PC-9 (cell line): ENCODE data around the gene RAB40B. TPM values are rescaled to one million over a fixed set of nuclear protein-coding genes. Genes with fewer than 3 reads are reported as not detected.

Source experiments
- BruUV-seq: library from RNA; stranded (reverse); fragments of 400-500 nt; replicated peaks from 2 replicates; lab custom pipeline; 2021; lab: Mats Ljungman, UMichigan
- CTCF ChIA-PET: fragments of 300-600 bp; sonication (Branson Sonifier 250); formaldehyde crosslinking; loops from one replicate; lab custom pipeline; 2022; ENCODE audit warnings: antibody characterized with exemption; lab: Charles Lee
- POLR2A ChIA-PET: fragments of 300-600 bp; sonication (Branson Sonifier 250); formaldehyde crosslinking; loops from one replicate; lab custom pipeline; 2022; ENCODE audit warnings: antibody characterized with exemption; ENCODE audit not compliant: unreplicated experiment; lab: Charles Lee
- DNase-seq, 2 experiments: peaks; one replicate each; pipeline versions ENCODE4 v3.0.0 to v3.0.0-alpha.2; 2015 to 2022; ENCODE audit warnings: mixed read lengths in 1 of 2
- H2AFZ ChIP-seq: fragments of 200-600 bp; sonication (generic); 2 replicates; pipeline ENCODE4 v1.8.1; 2017; ENCODE audit warnings: antibody characterized with exemption
- H3F3A ChIP-seq: fragments of 200-600 bp; sonication (generic); 2 replicates; pipeline ENCODE4 v1.8.1; 2017; ENCODE audit warnings: antibody characterized with exemption, mild to moderate bottlenecking, low read depth; ENCODE audit not compliant: insufficient read depth
- H3K27ac ChIP-seq: fragments of 200-600 bp; sonication (generic); 2 replicates; pipeline ENCODE4 v1.6.1; 2016; ENCODE audit warnings: mixed run types
- H3K27me3 ChIP-seq: fragments of 200-600 bp; sonication (generic); 2 replicates; pipeline ENCODE4 v1.6.1; 2016; ENCODE audit warnings: low read depth, mixed run types; ENCODE audit not compliant: insufficient read depth
- H3K36me3 ChIP-seq: fragments of 200-600 bp; sonication (generic); 2 replicates; pipeline ENCODE4 v1.6.1; 2016; ENCODE audit warnings: low read depth, mixed run types
- H3K4me1 ChIP-seq: fragments of 200-600 bp; sonication (generic); replicated peaks from 2 replicates; pipeline ENCODE4 v1.6.1; 2016; ENCODE audit warnings: mixed run types; ENCODE audit not compliant: insufficient read depth
- H3K4me2 ChIP-seq: fragments of 200-600 bp; sonication (generic); 2 replicates; pipeline ENCODE4 v1.6.1; 2017; ENCODE audit warnings: mixed run types
- H3K4me3 ChIP-seq: fragments of 200-600 bp; sonication (generic); 2 replicates; pipeline ENCODE4 v1.6.1; 2016; ENCODE audit warnings: mixed run types
- H3K79me2 ChIP-seq: fragments of 200-600 bp; sonication (generic); 2 replicates; pipeline ENCODE4 v1.6.1; 2017; ENCODE audit warnings: low read depth, mixed run types
- H3K9me2 ChIP-seq: fragments of 200-600 bp; sonication (generic); 2 replicates; pipeline ENCODE4 v1.8.1; 2017; ENCODE audit warnings: mild to moderate bottlenecking; ENCODE audit not compliant: insufficient read depth
- H3K9me3 ChIP-seq: fragments of 200-600 bp; sonication (generic); 2 replicates; pipeline ENCODE4 v1.8.1; 2016; ENCODE audit warnings: low read depth; ENCODE audit not compliant: insufficient read depth
- H4K20me1 ChIP-seq: fragments of 200-600 bp; sonication (generic); 2 replicates; pipeline ENCODE4 v1.8.1; 2017; ENCODE audit not compliant: insufficient read depth
- EZH2 ChIP-seq: fragments of 200-600 bp; sonication (generic); IDR thresholded peaks from 2 replicates; pipeline ENCODE4 v1.8.0; 2017; ENCODE audit warnings: antibody characterized with exemption, low read depth
- intact Hi-C: fragments of 100-400 bp; cut with micrococcal nuclease; formaldehyde crosslinking; loops from one replicate; pipeline ENCODE4 v1.10.0; 2022; ENCODE audit not compliant: unreplicated experiment
- total RNA-seq: library from RNA; stranded (reverse); gene quantifications from 2 replicates; pipeline ENCODE4 v1.2.3, GENCODE V29; 2021
- TF ChIP-seq, protein P1 (sequence below): fragments of 200-600 bp; sonication (generic); conservative IDR thresholded peaks from 2 replicates; pipeline ENCODE4 v1.6.1; 2017; ENCODE audit warnings: mixed run types, antibody characterized with exemption, mild to moderate bottlenecking, moderate library complexity

RAB40B gene
- total RNA-seq, 1 experiment from 2014 or later, result 7.9 TPM

DNA sequence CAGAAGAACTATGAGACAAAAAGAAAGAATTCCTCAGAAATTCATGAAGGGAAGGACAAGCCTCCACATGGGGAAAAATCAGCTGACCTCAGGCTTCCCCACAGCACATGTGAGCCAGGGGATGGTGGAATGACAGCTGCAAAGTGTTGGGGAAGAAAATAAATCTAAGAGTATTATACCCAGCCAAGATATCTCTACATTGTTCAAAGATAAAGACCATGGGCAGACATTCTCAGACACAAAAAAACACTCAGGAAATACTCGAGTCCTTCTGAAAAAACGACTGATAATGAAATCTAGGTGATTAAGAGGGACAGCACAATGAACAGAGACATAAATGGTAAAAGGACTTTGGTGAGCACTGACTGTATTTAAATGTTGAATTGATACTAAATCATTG lies 3.9 kb downstream of the RAB40B start:
- Histone ChIP-seq H4K20me1 (no peaks in the 10 kb centered on the region), H3K27ac (no peak overlapping the region), H3K27me3 (no peaks in the 10 kb centered on the region), H3K4me3 (no peak overlapping the region), H2AFZ (no peak overlapping the region), H3K4me2 (no peak overlapping the region), H3K4me1 (no peaks in the 10 kb centered on the region), H3K9me2 (no peaks in the 10 kb centered on the region), H3K9me3 (no peaks in the 10 kb centered on the region), H3K36me3 (no peaks in the 10 kb centered on the region), H3F3A (no peaks in the 10 kb centered on the region), H3K79me2 (no peaks in the 10 kb centered on the region)
- CTCF ChIA-PET, result no interaction called here
- POLR2A ChIA-PET, result no interaction called here
- no TSS peak for BruUV-seq
- TF ChIP-seq, protein P1, sequence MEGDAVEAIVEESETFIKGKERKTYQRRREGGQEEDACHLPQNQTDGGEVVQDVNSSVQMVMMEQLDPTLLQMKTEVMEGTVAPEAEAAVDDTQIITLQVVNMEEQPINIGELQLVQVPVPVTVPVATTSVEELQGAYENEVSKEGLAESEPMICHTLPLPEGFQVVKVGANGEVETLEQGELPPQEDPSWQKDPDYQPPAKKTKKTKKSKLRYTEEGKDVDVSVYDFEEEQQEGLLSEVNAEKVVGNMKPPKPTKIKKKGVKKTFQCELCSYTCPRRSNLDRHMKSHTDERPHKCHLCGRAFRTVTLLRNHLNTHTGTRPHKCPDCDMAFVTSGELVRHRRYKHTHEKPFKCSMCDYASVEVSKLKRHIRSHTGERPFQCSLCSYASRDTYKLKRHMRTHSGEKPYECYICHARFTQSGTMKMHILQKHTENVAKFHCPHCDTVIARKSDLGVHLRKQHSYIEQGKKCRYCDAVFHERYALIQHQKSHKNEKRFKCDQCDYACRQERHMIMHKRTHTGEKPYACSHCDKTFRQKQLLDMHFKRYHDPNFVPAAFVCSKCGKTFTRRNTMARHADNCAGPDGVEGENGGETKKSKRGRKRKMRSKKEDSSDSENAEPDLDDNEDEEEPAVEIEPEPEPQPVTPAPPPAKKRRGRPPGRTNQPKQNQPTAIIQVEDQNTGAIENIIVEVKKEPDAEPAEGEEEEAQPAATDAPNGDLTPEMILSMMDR, result no peak
- no peak for TF ChIP-seq EZH2
- DNase-seq, result no peak
- intact Hi-C loops, result no loop called here

DNA sequence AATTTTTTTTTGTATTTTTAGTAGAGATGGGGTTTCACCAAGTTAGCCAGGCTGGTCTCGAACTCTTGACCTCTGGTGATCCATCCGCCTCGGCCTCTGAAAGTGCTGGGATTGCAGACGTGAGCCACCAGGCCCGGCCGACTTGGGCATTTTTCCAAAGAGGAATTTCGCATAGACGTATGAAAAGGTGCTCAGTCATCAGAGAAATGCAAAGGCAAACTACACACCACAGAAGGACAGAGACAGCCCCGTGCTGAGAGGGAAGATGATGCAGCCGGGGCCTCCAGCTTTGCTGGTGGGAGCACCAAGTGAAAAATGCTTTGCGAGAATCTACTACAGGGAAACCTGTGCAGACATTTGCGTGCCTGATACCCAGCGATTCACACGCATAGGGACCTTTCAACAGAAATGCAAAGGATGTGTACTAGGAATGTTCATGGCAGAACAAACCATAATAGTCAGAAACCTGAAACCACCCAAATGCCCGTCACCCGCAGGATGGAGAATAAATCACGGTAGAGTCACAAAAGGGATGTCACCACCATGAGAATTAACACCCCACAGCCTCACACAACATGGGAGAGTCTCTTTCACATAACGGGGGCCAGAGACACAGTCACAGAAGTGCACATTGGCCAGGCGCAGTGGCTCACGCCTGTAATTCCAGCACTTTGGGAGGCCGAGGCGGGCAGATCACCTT lies 5.2 kb downstream of the RAB40B start:
- BruUV-seq, result no TSS peak
- Histone ChIP-seq H3K4me2 (no peak overlapping the region), H3K36me3 (no peaks in the 10 kb centered on the region), H2AFZ (no peak overlapping the region), H3K27me3 (no peaks in the 10 kb centered on the region), H3K27ac (no peak overlapping the region), H3K9me3 (no peaks in the 10 kb centered on the region), H3K4me1 (no peaks in the 10 kb centered on the region), H3K4me3 (no peak overlapping the region), H4K20me1 (no peaks in the 10 kb centered on the region), H3K79me2 (no peaks in the 10 kb centered on the region), H3K9me2 (no peaks in the 10 kb centered on the region), H3F3A (no peaks in the 10 kb centered on the region)
- POLR2A ChIA-PET, result no interaction called here
- DNase-seq, result no peak
- TF ChIP-seq EZH2, result no peak
- intact Hi-C loops, result no loop called here
- CTCF ChIA-PET, result no interaction called here

DNA sequence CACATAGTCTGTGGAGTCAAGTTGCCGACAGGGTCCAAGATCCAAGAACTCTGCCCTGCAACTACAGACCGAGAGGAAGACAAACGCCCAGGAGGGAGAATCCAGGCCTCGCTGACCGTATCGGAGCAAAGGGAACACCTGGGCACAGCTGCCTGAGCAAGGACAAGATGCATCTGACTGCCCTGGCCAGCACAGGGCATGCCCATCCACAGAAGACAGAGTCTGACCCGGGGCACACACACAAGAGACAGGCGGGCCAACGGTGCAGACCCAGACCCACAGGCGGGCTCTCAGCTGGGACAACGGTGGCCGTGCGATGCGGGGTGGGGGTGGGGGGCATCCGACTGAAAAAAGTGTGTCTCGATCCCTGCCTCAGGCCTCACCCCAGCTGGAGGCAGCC lies 6.2 kb downstream of the RAB40B start:
- no TSS peak for BruUV-seq
- Histone ChIP-seq H3K9me2 (no peaks in the 10 kb centered on the region), H3K79me2 (no peaks in the 10 kb centered on the region), H3K27me3 (no peaks in the 10 kb centered on the region), H3K36me3 (no peaks in the 10 kb centered on the region), H3K4me2 (no peak overlapping the region), H3K4me1 (no peaks in the 10 kb centered on the region), H3K27ac (no peak overlapping the region), H4K20me1 (no peaks in the 10 kb centered on the region), H3K9me3 (no peaks in the 10 kb centered on the region), H3K4me3 (no peak overlapping the region), H2AFZ (no peak overlapping the region), H3F3A (no peaks in the 10 kb centered on the region)
- POLR2A ChIA-PET, result no interaction called here
- intact Hi-C loops, result no loop called here
- no peak for DNase-seq
- TF ChIP-seq, protein P1, result no peak
- no peak for TF ChIP-seq EZH2
- CTCF ChIA-PET, result no interaction called here

- BruUV-seq, result no TSS peak
- DNase-seq, result no peak
- ChIA-PET CTCF (no interaction called here), POLR2A (no interaction called here)
- no peaks in the 10 kb centered on the region for H3K36me3 ChIP-seq
- H4K20me1 ChIP-seq, result no peaks in the 10 kb centered on the region
- no peaks in the 10 kb centered on the region for H3F3A ChIP-seq
- no peak for TF ChIP-seq EZH2
- TF ChIP-seq, protein P1, result no peak
- H3K79me2 ChIP-seq, result no peaks in the 10 kb centered on the region
- no peak overlapping the region for H2AFZ ChIP-seq
- intact Hi-C loops, result no loop called here
- no peaks in the 10 kb centered on the region for H3K4me1 ChIP-seq
- no peaks in the 10 kb centered on the region for H3K9me3 ChIP-seq
- no peak overlapping the region for H3K4me2 ChIP-seq
- no peaks in the 10 kb centered on the region for H3K9me2 ChIP-seq
- H3K27me3 ChIP-seq, result no peaks in the 10 kb centered on the region
- no peak overlapping the region for H3K27ac ChIP-seq
- H3K4me3 ChIP-seq, result no peak overlapping the region
Measured at GRCh38 chr17:82691714-82692113, 6.8 kb downstream of the RAB40B start.
